ENCODE data around the gene ABL2. TPM values are rescaled to one million over a fixed set of nuclear protein-coding genes. Genes with fewer than 3 reads are reported as not detected.
"Not testable (repeated sequence)": the region's sequence is repeated elsewhere in the genome, so short reads cannot be mapped to it uniquely, and the experiment has no call there.

The ABL2 gene
- total RNA-seq, 2 experiments from 2014 or later = 8.1 TPM

DNA sequence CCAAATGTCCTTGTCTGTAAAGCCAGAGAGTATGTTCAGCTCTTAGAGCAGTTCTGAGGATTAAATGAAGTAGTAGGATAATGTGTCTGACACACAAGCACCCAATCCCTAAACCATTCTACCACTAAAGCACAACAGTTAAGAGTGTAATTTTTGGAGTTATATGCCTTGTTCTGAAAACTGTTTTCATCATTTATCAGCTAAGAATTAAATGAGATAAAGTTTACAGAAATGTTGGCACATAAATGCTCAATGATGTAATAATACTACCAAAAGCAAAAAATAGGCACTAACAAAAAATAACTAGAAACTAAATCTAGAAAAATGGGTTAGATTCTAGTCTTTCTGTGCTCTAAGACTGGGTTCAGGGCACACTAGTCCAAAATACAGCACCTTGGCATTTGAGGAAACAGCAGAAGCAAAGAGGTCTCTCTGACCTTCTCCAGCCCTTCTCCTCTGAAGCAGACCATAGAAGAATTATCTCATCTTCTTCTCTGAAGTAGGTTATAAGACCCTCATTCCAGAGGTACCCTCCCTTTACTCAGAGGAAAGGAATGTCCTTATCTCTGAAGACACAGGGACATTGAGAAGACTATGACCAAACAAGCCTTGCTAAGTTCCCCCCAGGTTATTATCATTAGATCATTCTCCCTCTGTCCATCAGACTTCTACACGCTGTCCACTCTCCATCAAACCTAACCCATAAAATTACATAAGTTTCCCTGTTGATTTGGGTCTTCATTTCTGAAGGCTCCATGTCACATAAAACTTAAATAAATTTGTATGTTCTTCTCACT is 20.6 kb downstream of the ABL2 start:
- Mint-ChIP-seq H3K4me3 (no peak overlapping the region), H3K27me3 (ENCODE audit: low read depth) (no peaks in the 10 kb centered on the region), H3K36me3 (ENCODE audit: low read depth) (peaks cover 4% of the 10 kb centered on the region), H3K27ac (no peak overlapping the region), H3K9me3 (no peaks in the 10 kb centered on the region), H3K4me1 (ENCODE audit: low read depth) (peaks cover 24% of the 10 kb centered on the region)
- intact Hi-C loops (cut with micrococcal nuclease) = no loop called here
- no peak for DNase-seq
- CTCF ChIA-PET = interaction anchor here (1.2 kb wide), 1 partner anchor 161 kb away, joined by 4 read pairs; no protein-coding TSS in a partner anchor

DNA sequence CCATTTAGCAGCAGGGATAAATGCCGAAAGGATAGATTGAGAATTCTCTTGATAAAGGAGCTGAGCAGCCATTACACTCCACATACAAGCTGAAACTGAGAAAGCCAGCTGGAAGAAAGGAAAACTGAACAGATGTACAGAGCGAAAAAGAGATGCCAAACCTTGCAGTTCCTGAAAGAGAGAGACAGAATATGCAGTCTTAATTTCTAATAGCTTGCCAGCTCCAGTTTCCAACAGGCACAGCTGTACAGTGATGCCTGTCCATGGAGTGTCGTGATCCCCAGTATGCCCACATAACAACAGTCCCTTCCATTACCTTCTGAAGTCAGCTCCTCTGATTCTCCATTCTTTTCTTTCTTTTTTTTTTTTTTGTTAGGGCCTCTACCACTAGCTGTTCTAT is 22.7 kb downstream of the ABL2 start:
- DNase-seq = no peak
- no peaks in the 10 kb centered on the region for H3K27me3 Mint-ChIP-seq (ENCODE audit: low read depth)
- H3K36me3 Mint-ChIP-seq (ENCODE audit: low read depth) = peaks cover 1% of the 10 kb centered on the region
- intact Hi-C loops (cut with micrococcal nuclease) = no loop called here
- H3K4me3 Mint-ChIP-seq = no peak overlapping the region
- peaks cover 29% of the 10 kb centered on the region for H3K4me1 Mint-ChIP-seq (ENCODE audit: low read depth)
- H3K9me3 Mint-ChIP-seq = no peaks in the 10 kb centered on the region
- H3K27ac Mint-ChIP-seq = no peak overlapping the region
- CTCF ChIA-PET = no interaction called here

DNA sequence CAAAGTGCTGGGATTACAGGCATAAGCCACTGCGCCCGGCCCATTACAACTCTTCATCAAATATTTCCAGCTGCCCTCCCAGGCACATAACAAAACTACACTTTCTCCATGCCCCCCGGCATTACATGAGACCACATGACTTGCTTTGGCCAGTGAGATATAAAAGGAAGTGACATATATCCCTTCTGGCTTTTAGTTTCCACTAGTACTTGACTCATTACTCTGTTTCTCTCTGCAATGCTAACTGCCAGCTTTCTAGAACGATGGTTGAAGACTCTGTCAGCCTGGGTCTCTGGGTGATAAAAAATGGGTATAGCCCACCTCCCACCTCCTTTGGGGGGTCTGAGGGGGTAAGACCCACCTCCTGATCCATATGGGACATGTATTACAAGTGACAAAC is 24.2 kb downstream of the ABL2 start:
- CTCF ChIA-PET = no interaction called here
- H3K9me3 Mint-ChIP-seq = no peaks in the 10 kb centered on the region
- DNase-seq = no peak
- H3K27me3 Mint-ChIP-seq (ENCODE audit: low read depth) = no peaks in the 10 kb centered on the region
- H3K4me1 Mint-ChIP-seq (ENCODE audit: low read depth) = peaks cover 32% of the 10 kb centered on the region
- peak overlapping the region; percentile 9 for H3K27ac Mint-ChIP-seq
- intact Hi-C loops (cut with micrococcal nuclease) = loop anchor here (2.0 kb wide), 1 partner anchor 24 kb away; the partner anchor contains the start of gene ABL2
- no peak overlapping the region for H3K4me3 Mint-ChIP-seq
- H3K36me3 Mint-ChIP-seq (ENCODE audit: low read depth) = no peaks in the 10 kb centered on the region

DNA sequence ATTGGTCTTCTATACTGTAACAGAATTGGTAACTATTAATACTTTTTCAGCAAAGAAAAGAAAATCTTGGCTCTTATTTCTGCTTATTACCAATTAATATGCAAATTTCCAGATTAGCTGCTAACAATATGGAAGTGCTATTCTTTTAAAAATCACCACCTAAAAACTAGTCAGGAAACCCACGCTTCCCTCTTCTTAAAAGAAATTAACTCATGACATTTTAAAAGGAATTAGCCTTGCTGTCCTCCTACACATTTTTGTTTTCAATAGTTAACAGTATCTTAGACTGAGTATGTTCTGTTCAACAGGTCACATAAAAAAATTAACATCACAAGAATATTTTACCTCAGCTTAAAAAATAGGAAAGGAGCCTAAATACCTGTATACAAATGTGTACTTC is 27.3 kb downstream of the ABL2 start:
- no peak for DNase-seq
- no peak overlapping the region for H3K4me3 Mint-ChIP-seq
- peaks cover 27% of the 10 kb centered on the region for H3K4me1 Mint-ChIP-seq (ENCODE audit: low read depth)
- CTCF ChIA-PET = interaction anchor here (1.8 kb wide), 1 partner anchor 119 kb away, joined by 3 read pairs; no protein-coding TSS in a partner anchor
- H3K36me3 Mint-ChIP-seq (ENCODE audit: low read depth) = no peaks in the 10 kb centered on the region
- no peaks in the 10 kb centered on the region for H3K9me3 Mint-ChIP-seq
- H3K27me3 Mint-ChIP-seq (ENCODE audit: low read depth) = no peaks in the 10 kb centered on the region
- no peak overlapping the region for H3K27ac Mint-ChIP-seq
- intact Hi-C loops (cut with micrococcal nuclease) = no loop called here

DNA sequence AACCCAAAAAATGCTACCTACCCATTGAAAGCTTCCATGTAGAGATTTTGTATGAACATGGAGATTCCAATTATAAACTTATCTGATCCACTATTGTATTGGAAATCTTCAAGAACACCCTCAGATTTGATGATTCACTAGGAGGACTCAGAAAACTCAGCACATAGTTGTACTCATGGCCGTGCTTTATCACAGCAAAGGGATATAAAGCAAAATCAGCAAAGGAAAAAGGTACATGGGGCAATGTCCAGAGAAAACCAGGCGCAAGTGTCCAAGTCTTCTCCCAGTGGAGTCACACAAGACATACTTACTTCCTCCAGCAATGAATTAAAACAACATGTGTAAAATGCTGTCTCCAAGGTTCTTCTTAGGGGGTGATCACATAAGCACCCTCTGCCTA is 28.9 kb downstream of the ABL2 start:
- DNase-seq = no peak
- intact Hi-C loops (cut with micrococcal nuclease) = no loop called here

DNA sequence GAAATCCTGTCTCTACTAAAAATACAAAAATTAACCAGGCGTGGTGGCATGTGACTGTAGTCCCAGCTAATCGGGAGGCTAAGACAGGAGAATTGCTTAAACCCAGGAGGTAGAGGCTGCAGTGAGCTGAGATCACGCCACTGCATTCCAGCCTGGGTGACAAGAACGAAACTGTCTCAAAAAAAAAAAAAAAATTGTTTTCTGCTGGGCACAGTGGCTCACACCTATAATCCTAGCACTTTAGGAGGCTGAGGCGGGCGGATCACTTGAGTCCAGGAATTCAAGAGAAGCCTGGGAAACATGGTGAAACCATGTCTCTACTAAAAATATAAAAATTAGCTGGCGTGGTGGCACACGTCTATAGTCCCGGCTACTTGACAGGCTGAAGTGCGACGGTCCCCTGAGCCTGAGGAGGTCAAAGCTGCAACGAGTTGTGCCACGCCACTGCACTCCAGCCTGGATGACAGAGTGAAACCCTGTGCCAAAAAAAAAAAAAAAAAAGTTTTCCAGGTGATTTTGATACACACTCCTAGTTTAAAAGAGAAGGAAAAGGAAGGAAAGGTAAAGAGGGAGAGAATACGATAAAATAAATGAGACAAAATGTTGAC is 31.7 kb downstream of the ABL2 start:
- Mint-ChIP-seq H3K27me3 (ENCODE audit: low read depth) (no peaks in the 10 kb centered on the region), H3K27ac (no peak overlapping the region), H3K36me3 (ENCODE audit: low read depth) (no peaks in the 10 kb centered on the region), H3K9me3 (no peaks in the 10 kb centered on the region), H3K4me1 (ENCODE audit: low read depth) (peaks cover 12% of the 10 kb centered on the region), H3K4me3 (no peak overlapping the region)
- CTCF ChIA-PET = interaction anchor here (0.7 kb wide), 1 partner anchor 50 kb away, joined by 4 read pairs; no protein-coding TSS in a partner anchor
- DNase-seq = no peak
- intact Hi-C loops (cut with micrococcal nuclease) = no loop called here

More for the DNA sequence above, 28.9 kb downstream of the ABL2 start:
- H3K4me3 Mint-ChIP-seq = no peak overlapping the region
- no peaks in the 10 kb centered on the region for H3K27me3 Mint-ChIP-seq (ENCODE audit: low read depth)
- H3K9me3 Mint-ChIP-seq = no peaks in the 10 kb centered on the region
- no peaks in the 10 kb centered on the region for H3K36me3 Mint-ChIP-seq (ENCODE audit: low read depth)
- H3K4me1 Mint-ChIP-seq (ENCODE audit: low read depth) = peaks cover 17% of the 10 kb centered on the region
- H3K27ac Mint-ChIP-seq = no peak overlapping the region
- CTCF ChIA-PET = no interaction called here

- H3K27me3 Mint-ChIP-seq (ENCODE audit: low read depth); H3K9me3 Mint-ChIP-seq; CTCF ChIA-PET; DNase-seq; H3K27ac Mint-ChIP-seq; H3K36me3 Mint-ChIP-seq (ENCODE audit: low read depth); H3K4me3 Mint-ChIP-seq: not testable (repeated sequence)
- H3K4me1 Mint-ChIP-seq (ENCODE audit: low read depth) = peaks cover 12% of the 10 kb centered on the region
- intact Hi-C loops (cut with micrococcal nuclease) = loop anchor here (2.0 kb wide), 2 partner anchors 67 to 97 kb away; partner anchors contain the start of gene SOAT1
Measured at GRCh38 chr1:179195857-179196256, 33.6 kb downstream of the ABL2 start.

GRCh38 chr1:179195376-179195775 is 34.1 kb downstream of the ABL2 start:
- no peaks in the 10 kb centered on the region for H3K9me3 Mint-ChIP-seq
- peaks cover 13% of the 10 kb centered on the region for H3K4me1 Mint-ChIP-seq (ENCODE audit: low read depth)
- H3K27ac Mint-ChIP-seq = no peak overlapping the region
- CTCF ChIA-PET = interaction anchor here (1.4 kb wide), 1 partner anchor 78 kb away, joined by 4 read pairs; no protein-coding TSS in a partner anchor
- H3K27me3 Mint-ChIP-seq (ENCODE audit: low read depth) = no peaks in the 10 kb centered on the region
- H3K36me3 Mint-ChIP-seq (ENCODE audit: low read depth) = no peaks in the 10 kb centered on the region
- intact Hi-C loops (cut with micrococcal nuclease) = loop anchor here (2.0 kb wide), 2 partner anchors 67 to 97 kb away; partner anchors contain the start of gene SOAT1
- no peak for DNase-seq
- H3K4me3 Mint-ChIP-seq = no peak overlapping the region

DNA sequence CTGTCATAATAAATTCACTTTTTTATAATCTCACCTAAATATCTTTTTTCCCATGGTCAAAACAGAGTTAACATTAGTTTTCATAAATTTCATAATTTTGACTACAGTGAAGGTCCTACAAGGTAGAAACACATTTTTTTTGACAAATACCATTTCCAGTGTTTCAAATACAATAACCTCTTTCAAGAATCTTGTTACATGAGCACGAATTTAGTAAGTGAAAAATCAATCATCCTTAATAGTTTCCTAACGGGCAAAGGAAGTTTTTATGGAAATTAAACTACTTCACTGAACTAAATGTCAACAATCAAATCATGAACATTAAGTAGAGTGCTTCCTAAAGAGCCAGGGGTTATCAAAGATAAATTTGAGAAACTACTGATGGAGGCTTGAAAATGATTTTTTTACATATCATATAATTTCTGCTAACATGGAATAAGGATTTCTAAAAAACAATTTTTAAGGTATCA is 35.4 kb downstream of the ABL2 start:
- CTCF ChIA-PET = interaction anchor here (1.1 to 2.1 kb wide), 4 partner anchors 64 to 177 kb away, joined by 4 to 17 read pairs (median 4); no protein-coding TSS in a partner anchor
- Mint-ChIP-seq H3K9me3 (no peaks in the 10 kb centered on the region), H3K4me3 (no peak overlapping the region), H3K27ac (no peak overlapping the region), H3K4me1 (ENCODE audit: low read depth) (peaks cover 13% of the 10 kb centered on the region), H3K36me3 (ENCODE audit: low read depth) (no peaks in the 10 kb centered on the region), H3K27me3 (ENCODE audit: low read depth) (no peaks in the 10 kb centered on the region)
- intact Hi-C loops (cut with micrococcal nuclease) = loop anchor here (1.0 to 5.0 kb wide), 7 partner anchors 65 to 652 kb away; partner anchors contain the start of genes AXDND1 and SOAT1
- DNase-seq = no peak

DNA sequence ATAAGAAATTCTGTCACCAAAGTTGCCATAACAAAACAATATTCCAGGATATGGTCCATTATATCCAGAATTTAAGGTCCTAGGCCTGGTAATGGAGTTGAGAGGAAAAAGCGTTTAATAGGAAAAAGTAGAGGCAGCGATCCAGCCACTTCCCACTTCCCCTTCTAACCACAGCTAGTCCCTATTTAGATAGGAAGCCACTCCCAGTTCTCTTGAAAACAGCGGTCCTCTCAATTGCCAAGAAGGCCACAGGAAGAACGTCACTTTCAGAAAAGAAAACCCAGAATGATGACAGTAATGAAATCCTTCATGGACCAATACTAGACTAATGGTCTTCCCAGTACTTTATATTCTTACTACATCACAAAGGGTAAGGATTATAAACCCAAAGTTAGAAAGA is 38.6 kb downstream of the ABL2 start:
- Mint-ChIP-seq H3K36me3 (ENCODE audit: low read depth) (peaks cover 4% of the 10 kb centered on the region), H3K4me1 (ENCODE audit: low read depth) (peaks cover 20% of the 10 kb centered on the region), H3K27ac (no peak overlapping the region), H3K4me3 (no peak overlapping the region), H3K27me3 (ENCODE audit: low read depth) (no peaks in the 10 kb centered on the region), H3K9me3 (no peaks in the 10 kb centered on the region)
- CTCF ChIA-PET = interaction anchor here (0.6 kb wide), 1 partner anchor 78 kb away, joined by 3 read pairs; no protein-coding TSS in a partner anchor
- no peak for DNase-seq
- intact Hi-C loops (cut with micrococcal nuclease) = loop anchor here (5.0 kb wide), 2 partner anchors 154 to 176 kb away; partner anchors contain the start of gene AXDND1

- Mint-ChIP-seq H3K4me3 (no peak overlapping the region), H3K36me3 (ENCODE audit: low read depth) (peaks cover 4% of the 10 kb centered on the region), H3K27ac (no peak overlapping the region), H3K27me3 (ENCODE audit: low read depth) (no peaks in the 10 kb centered on the region), H3K9me3 (no peaks in the 10 kb centered on the region), H3K4me1 (ENCODE audit: low read depth) (peaks cover 23% of the 10 kb centered on the region)
- intact Hi-C loops (cut with micrococcal nuclease) = no loop called here
- CTCF ChIA-PET = interaction anchor here (0.5 kb wide), 1 partner anchor 34 kb away, joined by 3 read pairs; no protein-coding TSS in a partner anchor
- DNase-seq = no peak
Measured at GRCh38 chr1:179187735-179188471, 41.6 kb downstream of the ABL2 start.

- CTCF ChIA-PET = no interaction called here
Measured at GRCh38 chr1:179187043-179187442, 42.4 kb downstream of the ABL2 start.

More at GRCh38 chr1:179187043-179187442, 42.4 kb downstream of the ABL2 start:
- intact Hi-C loops (cut with micrococcal nuclease) = no loop called here
- H3K27me3 Mint-ChIP-seq (ENCODE audit: low read depth) = no peaks in the 10 kb centered on the region
- H3K9me3 Mint-ChIP-seq = no peaks in the 10 kb centered on the region
- H3K4me1 Mint-ChIP-seq (ENCODE audit: low read depth) = peaks cover 23% of the 10 kb centered on the region
- no peak overlapping the region for H3K4me3 Mint-ChIP-seq
- peaks cover 4% of the 10 kb centered on the region for H3K36me3 Mint-ChIP-seq (ENCODE audit: low read depth)
- no peak overlapping the region for H3K27ac Mint-ChIP-seq
- no peak for DNase-seq
